HG03196 (cell line): ENCODE data around the gene B3GALNT1.

ENCODE experiments used
- ATAC-seq: cut with Tn5 transposase; IDR thresholded peaks from one replicate; pipeline ENCODE4 v1.9.1; 2021; ENCODE audit not compliant: unreplicated experiment

The B3GALNT1 gene

GRCh38 chr3:161081633-161082032, 23.5 kb downstream of the B3GALNT1 start:
- peak; percentile 90 for ATAC-seq

- no peak for ATAC-seq
Observed at GRCh38 chr3:161073181-161073580, 32.0 kb downstream of the B3GALNT1 start.

GRCh38 chr3:161072751-161073150, 32.4 kb downstream of the B3GALNT1 start:
- no peak for ATAC-seq

GRCh38 chr3:161072211-161072621, 32.9 kb downstream of the B3GALNT1 start:
- no peak for ATAC-seq

- ATAC-seq = no peak
Observed at GRCh38 chr3:161070980-161071663, 34.0 kb downstream of the B3GALNT1 start.

- no peak for ATAC-seq
Observed at GRCh38 chr3:161070252-161070930, 34.8 kb downstream of the B3GALNT1 start.

- peak; percentile 98 for ATAC-seq
Observed at GRCh38 chr3:161069511-161070251, 35.5 kb downstream of the B3GALNT1 start.

- no peak for ATAC-seq
Observed at GRCh38 chr3:161067335-161067734, 37.8 kb downstream of the B3GALNT1 start.

- no peak for ATAC-seq
Observed at GRCh38 chr3:161066930-161067329, 38.2 kb downstream of the B3GALNT1 start.

GRCh38 chr3:161064413-161064812, 40.7 kb downstream of the B3GALNT1 start:
- no peak for ATAC-seq

GRCh38 chr3:161054860-161055604, 50.1 kb downstream of the B3GALNT1 start:
- ATAC-seq = no peak

GRCh38 chr3:161051856-161052255, 53.3 kb downstream of the B3GALNT1 start:
- ATAC-seq = no peak

GRCh38 chr3:161050935-161051334, 54.2 kb downstream of the B3GALNT1 start:
- peak; percentile 84 for ATAC-seq

- no peak for ATAC-seq
Observed at GRCh38 chr3:161049683-161050248, 55.4 kb downstream of the B3GALNT1 start.

GRCh38 chr3:161043336-161044035, 61.7 kb downstream of the B3GALNT1 start:
- no peak for ATAC-seq

- ATAC-seq = no peak
Observed at GRCh38 chr3:161042023-161042501, 63.1 kb downstream of the B3GALNT1 start.

GRCh38 chr3:161038725-161039124, 66.4 kb downstream of the B3GALNT1 start:
- no peak for ATAC-seq

- no peak for ATAC-seq
Observed at GRCh38 chr3:161035711-161036110, 69.4 kb downstream of the B3GALNT1 start.

- peak; percentile 73 for ATAC-seq
Observed at GRCh38 chr3:161034913-161035550, 70.1 kb downstream of the B3GALNT1 start.
